ENCODE data around the gene PLXDC2. TPM values are rescaled to one million over a fixed set of nuclear protein-coding genes. Genes with fewer than 3 reads are reported as not detected.

The PLXDC2 gene
- total RNA-seq, 1 donor, result 3.2 TPM

DNA sequence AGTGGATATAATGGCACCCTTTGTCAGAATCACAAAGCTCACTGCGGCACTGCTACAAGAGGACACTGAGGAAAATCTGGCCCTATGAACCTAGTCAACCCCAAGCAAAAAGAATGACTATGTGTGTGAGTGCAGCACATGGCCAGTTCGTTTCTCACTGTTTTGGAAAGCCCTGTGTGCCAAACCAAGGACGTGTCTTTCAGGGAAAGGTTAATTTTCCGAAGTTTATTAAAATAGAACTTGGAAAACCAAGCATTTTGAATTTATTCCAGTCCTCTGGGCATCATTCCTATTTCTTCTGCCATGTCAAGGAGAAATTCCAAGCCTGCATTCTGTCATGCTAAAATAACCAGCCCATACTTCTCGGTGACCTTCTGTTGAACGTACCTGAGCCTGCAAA lies 471.8 kb downstream of the PLXDC2 start:
- no peak for DNase-seq (ENCODE audit: low read depth)
- no peak overlapping the region for H3K4me3 ChIP-seq (ENCODE audit: low read depth, low read length)
- no peak for TF ChIP-seq CTCF (IDR thresholded peaks at IDR 0.05; ENCODE audit: insufficient read depth, low read length)

DNA sequence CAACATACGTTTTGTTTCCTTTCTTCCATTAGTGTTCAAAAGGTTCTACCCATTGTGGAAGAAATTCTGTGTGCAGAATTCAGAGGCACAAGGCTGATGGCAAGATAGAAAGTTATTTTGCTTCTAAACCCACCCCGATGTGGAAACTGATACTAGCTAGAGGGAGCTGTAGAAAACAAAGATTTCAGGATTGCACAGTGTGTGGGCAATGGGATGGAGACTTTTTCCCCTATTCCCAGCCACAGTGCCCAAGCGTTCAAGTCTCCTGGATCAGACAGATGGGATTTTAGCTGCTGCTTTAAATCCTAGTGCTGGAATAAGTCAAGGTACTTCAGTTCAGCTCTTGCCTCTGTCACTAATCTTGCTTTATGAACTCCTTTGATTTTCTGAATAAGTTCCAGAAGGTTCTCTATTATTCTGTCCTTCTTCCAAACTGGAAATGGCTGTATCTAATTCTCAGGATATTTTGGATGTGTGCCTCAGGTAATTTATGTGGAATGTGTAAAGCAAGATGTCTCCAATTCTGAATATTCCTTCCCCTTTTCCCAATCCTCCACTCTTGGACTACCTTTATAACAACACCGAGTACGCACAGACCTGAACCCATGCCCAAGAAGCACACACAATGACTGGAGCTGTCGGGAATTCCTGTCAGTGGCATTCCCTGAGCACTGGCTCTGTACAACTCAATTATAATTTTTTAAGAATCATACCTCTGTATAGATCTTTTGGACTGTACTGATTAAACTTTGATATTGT lies 473.0 kb downstream of the PLXDC2 start:
- no peak for DNase-seq (ENCODE audit: low read depth)
- H3K4me3 ChIP-seq (ENCODE audit: low read depth, low read length), result no peak overlapping the region

GRCh38 chr10:20298417-20298816 lies 482.2 kb downstream of the PLXDC2 start:
- TF ChIP-seq CTCF (IDR thresholded peaks at IDR 0.05; ENCODE audit: insufficient read depth, low read length), result no peak
- no peak for DNase-seq (ENCODE audit: low read depth)
- no peak overlapping the region for H3K4me3 ChIP-seq (ENCODE audit: low read depth, low read length)

More for the DNA sequence above, 473.0 kb downstream of the PLXDC2 start:
- TF ChIP-seq CTCF (IDR thresholded peaks at IDR 0.05; ENCODE audit: insufficient read depth, low read length), result no peak

DNA sequence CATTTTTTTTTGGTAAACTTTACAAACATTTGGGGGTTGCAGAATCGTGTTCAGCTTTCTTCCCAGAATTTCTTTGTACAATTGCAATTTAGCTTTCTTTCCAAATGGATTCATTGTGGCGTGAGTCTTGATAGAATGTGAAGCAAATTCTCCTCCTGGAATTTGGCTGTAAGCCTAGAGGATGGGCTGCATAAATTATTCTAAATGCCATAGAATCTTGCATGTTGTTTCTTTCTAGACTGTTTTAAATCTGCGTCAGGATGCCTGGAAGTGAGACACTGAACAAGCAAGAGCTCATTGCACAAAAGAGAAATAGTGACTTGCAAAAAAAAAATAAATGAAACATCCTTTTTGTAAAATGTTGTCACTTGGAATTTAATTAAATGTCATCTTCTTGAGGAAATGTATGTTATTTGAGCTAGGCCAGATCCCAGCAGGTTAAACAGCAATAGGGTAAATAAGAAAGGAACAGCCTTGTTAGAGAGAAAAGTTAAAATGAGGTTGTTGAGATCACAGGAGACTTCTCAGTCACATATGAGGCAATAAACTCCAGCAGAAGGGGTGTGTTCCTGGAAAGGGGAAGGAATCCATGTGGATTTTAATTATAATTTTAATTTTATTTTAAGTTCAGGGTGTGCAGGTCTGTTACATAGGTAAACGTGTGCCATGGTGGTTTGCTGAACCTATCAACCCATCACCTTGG lies 483.0 kb downstream of the PLXDC2 start:
- DNase-seq (ENCODE audit: low read depth), result no peak
- no peak for TF ChIP-seq CTCF (IDR thresholded peaks at IDR 0.05; ENCODE audit: insufficient read depth, low read length)
- H3K4me3 ChIP-seq (ENCODE audit: low read depth, low read length), result no peak overlapping the region

- no peak for DNase-seq (ENCODE audit: low read depth)
- H3K4me3 ChIP-seq (ENCODE audit: low read depth, low read length), result no peak overlapping the region
- TF ChIP-seq CTCF (IDR thresholded peaks at IDR 0.05; ENCODE audit: insufficient read depth, low read length), result no peak
Measured at GRCh38 chr10:20300735-20301134, 484.5 kb downstream of the PLXDC2 start.

DNA sequence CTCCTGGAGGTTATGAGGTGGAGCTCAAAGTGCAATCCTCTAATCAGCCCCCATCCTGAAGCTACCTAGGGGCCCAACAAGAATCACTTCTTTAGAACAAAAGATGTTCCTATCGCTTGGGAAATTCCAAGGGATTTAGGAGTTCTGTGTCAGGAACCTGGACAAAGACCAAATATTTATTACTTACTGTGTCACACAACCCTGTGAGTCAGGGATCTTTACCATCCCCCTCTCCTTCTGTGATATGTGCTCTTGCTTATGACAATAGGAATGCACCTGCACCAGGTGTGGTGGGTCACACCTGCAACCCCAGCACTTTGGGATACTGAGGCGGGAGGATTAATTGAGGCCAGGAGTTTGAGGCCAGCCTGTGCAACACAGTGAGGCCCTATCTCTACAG lies 485.8 kb downstream of the PLXDC2 start:
- no peak overlapping the region for H3K4me3 ChIP-seq (ENCODE audit: low read depth, low read length)
- TF ChIP-seq CTCF (IDR thresholded peaks at IDR 0.05; ENCODE audit: insufficient read depth, low read length), result no peak

More for the DNA sequence above, 485.8 kb downstream of the PLXDC2 start:
- DNase-seq (ENCODE audit: low read depth), result no peak

Data from fibroblast of the aortic adventitia (primary cell).